ENCODE data around the gene AQP1.

- TF ChIP-seq EZH2 (IDR thresholded peaks at IDR 0.05; ENCODE audit: insufficient read depth, poor library complexity, severe bottlenecking) = no peak
- TF ChIP-seq EZH2phosphoT487 (IDR thresholded peaks at IDR 0.05; ENCODE audit: insufficient read depth, low read depth) = no peak
These were observed 13.2 kb upstream of the AQP1 start for GRCh38 chr7:30898411-30898810.
